WTC11 (cell line): ENCODE results near the gene RPS5. TPM values are rescaled to one million over a fixed set of nuclear protein-coding genes. Genes with fewer than 3 reads are reported as not detected.
"Not testable (repeated sequence)": the region's sequence is repeated elsewhere in the genome, so short reads cannot be mapped to it uniquely, and the experiment has no call there.

Experiments
- ATAC-seq: fragments of 200-7000 bp; cut with Tn5 transposase; 2 replicates; pipeline ENCODE4 v1.10.0; 2021; ENCODE audit warnings: mild to moderate bottlenecking, moderate library complexity
- CTCF ChIA-PET: fragments of 300-600 bp; sonication (Branson Sonifier 250); formaldehyde crosslinking; loops from one replicate; lab custom pipeline; 2021; ENCODE audit warnings: antibody characterized with exemption; lab: Charles Lee
- POLR2A ChIA-PET: fragments of 350-600 bp; sonication (Branson Sonifier 250); formaldehyde crosslinking; loops from one replicate; lab custom pipeline; 2021; ENCODE audit warnings: antibody characterized with exemption; lab: Charles Lee
- DNase-seq: peaks from one replicate; pipeline ENCODE4 v3.0.0; 2021; ENCODE audit warnings: low spot score
- H3K27ac Mint-ChIP-seq: 2 replicates; pipeline ENCODE4 v1.8.0; 2021; ENCODE audit warnings: mixed read lengths
- H3K27me3 Mint-ChIP-seq: 2 replicates; pipeline ENCODE4 v1.8.0; 2021; ENCODE audit warnings: low read depth, mild to moderate bottlenecking, moderate library complexity, mixed read lengths
- H3K36me3 Mint-ChIP-seq: 2 replicates; pipeline ENCODE4 v1.8.0; 2021; ENCODE audit warnings: mixed read lengths
- H3K4me1 Mint-ChIP-seq: 2 replicates; pipeline ENCODE4 v1.8.0; 2022; ENCODE audit warnings: mixed read lengths
- H3K4me3 Mint-ChIP-seq: 2 replicates; pipeline ENCODE4 v1.8.0; 2021; ENCODE audit warnings: mild to moderate bottlenecking, moderate library complexity, mixed read lengths
- H3K9me3 Mint-ChIP-seq: 2 replicates; pipeline ENCODE4 v1.8.0; 2021; ENCODE audit warnings: mixed read lengths
- GTF2I ChIP-seq: fragments of 250-450 bp; sonication (Bioruptor Pico); conservative IDR thresholded peaks from 2 replicates; pipeline ENCODE4 v1.4.0; 2021; ENCODE audit warnings: mild to moderate bottlenecking
- NFYB ChIP-seq: sonication (generic); formaldehyde crosslinking; conservative IDR thresholded peaks from 2 replicates; pipeline ENCODE4 v1.8.0; 2022; ENCODE audit warnings: low read depth, missing genetic modification reagents
- TP53 ChIP-seq: sonication (generic); formaldehyde crosslinking; IDR thresholded peaks from 2 replicates; pipeline ENCODE4 v1.8.1; 2023; ENCODE audit warnings: mild to moderate bottlenecking, missing genetic modification reagents
- microRNA-seq: library from miRNA; unstranded; fragments of <30 nt; microRNA quantifications from one replicate; pipeline ENCODE4 v1.2.0, GENCODE V29; 2022; ENCODE audit warnings: borderline number of aligned reads
- total RNA-seq: library from RNA; stranded (reverse); gene quantifications from 3 replicates; pipeline ENCODE4 v1.2.3, GENCODE V29; 2021
- TF ChIP-seq, protein P1 (sequence below): sonication (generic); formaldehyde crosslinking; IDR thresholded peaks from 2 replicates; pipeline ENCODE4 v1.8.1; 2023; ENCODE audit warnings: mild to moderate bottlenecking, missing genetic modification reagents, borderline replicate concordance

RPS5 gene
- total RNA-seq, 1 experiment from 2014 or later = 1,502 TPM

DNA sequence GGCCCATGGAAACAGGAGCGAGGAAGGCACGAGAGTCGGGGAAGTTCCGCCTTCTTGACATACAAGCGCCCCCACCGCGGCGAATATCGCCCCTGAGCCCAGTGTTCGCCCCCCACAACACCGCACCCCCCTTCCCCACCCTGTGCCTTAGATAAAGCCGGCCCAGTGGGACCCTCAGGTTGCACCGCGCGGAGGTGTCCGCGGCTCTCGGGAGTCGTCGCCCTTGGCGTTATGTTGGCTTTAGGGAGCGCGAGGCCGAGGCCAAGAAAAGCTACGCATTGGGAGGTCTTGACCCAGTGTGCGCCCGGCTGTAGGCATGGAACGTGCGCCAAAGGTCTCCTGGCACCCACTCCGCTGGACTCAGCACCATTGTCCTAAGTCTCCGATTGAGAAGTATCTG, 53.5 kb downstream of the RPS5 start:
- Mint-ChIP-seq H3K36me3 (peaks cover 46% of the 10 kb centered on the region), H3K4me1 (peaks cover 6% of the 10 kb centered on the region; the same call in 1 of the 2 replicates), H3K4me3 (peak overlapping the region; percentile 77), H3K9me3 (peaks cover 78% of the 10 kb centered on the region), H3K27ac (peak overlapping the region; percentile 68; the same call in 1 of the 2 replicates), H3K27me3 (peaks cover 75% of the 10 kb centered on the region)
- no peak for TF ChIP-seq TP53 (CRISPR knock-in tag)
- TF ChIP-seq, protein P1, sequence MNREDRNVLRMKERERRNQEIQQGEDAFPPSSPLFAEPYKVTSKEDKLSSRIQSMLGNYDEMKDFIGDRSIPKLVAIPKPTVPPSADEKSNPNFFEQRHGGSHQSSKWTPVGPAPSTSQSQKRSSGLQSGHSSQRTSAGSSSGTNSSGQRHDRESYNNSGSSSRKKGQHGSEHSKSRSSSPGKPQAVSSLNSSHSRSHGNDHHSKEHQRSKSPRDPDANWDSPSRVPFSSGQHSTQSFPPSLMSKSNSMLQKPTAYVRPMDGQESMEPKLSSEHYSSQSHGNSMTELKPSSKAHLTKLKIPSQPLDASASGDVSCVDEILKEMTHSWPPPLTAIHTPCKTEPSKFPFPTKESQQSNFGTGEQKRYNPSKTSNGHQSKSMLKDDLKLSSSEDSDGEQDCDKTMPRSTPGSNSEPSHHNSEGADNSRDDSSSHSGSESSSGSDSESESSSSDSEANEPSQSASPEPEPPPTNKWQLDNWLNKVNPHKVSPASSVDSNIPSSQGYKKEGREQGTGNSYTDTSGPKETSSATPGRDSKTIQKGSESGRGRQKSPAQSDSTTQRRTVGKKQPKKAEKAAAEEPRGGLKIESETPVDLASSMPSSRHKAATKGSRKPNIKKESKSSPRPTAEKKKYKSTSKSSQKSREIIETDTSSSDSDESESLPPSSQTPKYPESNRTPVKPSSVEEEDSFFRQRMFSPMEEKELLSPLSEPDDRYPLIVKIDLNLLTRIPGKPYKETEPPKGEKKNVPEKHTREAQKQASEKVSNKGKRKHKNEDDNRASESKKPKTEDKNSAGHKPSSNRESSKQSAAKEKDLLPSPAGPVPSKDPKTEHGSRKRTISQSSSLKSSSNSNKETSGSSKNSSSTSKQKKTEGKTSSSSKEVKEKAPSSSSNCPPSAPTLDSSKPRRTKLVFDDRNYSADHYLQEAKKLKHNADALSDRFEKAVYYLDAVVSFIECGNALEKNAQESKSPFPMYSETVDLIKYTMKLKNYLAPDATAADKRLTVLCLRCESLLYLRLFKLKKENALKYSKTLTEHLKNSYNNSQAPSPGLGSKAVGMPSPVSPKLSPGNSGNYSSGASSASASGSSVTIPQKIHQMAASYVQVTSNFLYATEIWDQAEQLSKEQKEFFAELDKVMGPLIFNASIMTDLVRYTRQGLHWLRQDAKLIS (CRISPR knock-in tag) = no peak
- TF ChIP-seq GTF2I = no peak
- ATAC-seq (no peak), DNase-seq (no peak)
- ChIA-PET POLR2A (interaction anchor here (0.5 kb wide), 1 partner anchor 43 kb away, joined by 3 read pairs; no protein-coding TSS in a partner anchor), CTCF (interaction anchor here (1.0 kb wide), 2 partner anchors 11 to 79 kb away, joined by 4 read pairs; partner anchors contain the start of genes ZBTB45 and ZNF324B)

DNA sequence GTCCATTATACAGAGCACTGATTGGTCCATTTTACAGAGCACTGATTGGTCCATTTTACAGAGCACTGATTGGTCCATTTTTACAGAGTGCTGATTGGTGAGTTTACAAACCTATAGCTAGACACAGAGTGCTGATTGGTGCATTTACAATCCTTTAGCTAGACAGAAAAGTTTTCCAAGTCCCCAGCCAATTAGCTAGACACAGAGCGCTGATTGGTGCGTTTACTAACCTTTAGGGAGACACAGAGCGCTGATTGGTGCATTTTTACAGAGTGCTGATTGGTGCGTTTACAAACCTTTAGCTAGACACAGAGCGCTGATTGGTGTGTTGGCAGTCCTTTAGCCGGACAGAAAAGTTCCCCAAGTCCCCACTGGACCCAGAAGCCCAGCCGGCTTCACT, 55.9 kb downstream of the RPS5 start:
- H3K4me3 Mint-ChIP-seq, H3K4me1 Mint-ChIP-seq, ATAC-seq, H3K27ac Mint-ChIP-seq, POLR2A ChIA-PET, CTCF ChIA-PET, DNase-seq: not testable (repeated sequence)
- Mint-ChIP-seq H3K36me3 (peaks cover 26% of the 10 kb centered on the region), H3K9me3 (peaks cover 70% of the 10 kb centered on the region), H3K27me3 (peaks cover 88% of the 10 kb centered on the region)
- TF ChIP-seq NFYB = peak; percentile 41; the same call in 1 of the 2 replicates

Small RNA genes lying within 50 kb of the gene (microRNA-seq; reads per million reads assigned to microRNA genes)
- gene MIR4754 = 1.0 reads per million

Other genes starting within 250 kb of the RPS5 start
- gene ZNF329, start 236.5 kb upstream of the RPS5 start, total RNA-seq = 16.3 to 18.3 TPM (median 16.5 TPM) in 3 replicates
- gene ZNF274, start 204.2 kb upstream of the RPS5 start, total RNA-seq = 25.4 to 28.8 TPM (median 27.5 TPM) in 3 replicates
- 52.8 to 63.8 TPM (median 59.2 TPM) in 3 replicates for gene ZNF544, start 158.4 kb upstream of the RPS5 start, total RNA-seq
- gene ZNF8, start 108.3 kb upstream of the RPS5 start, total RNA-seq = 18.8 to 19.1 TPM (median 18.9 TPM) in 3 replicates
- 23.1 to 26.0 TPM (median 24.0 TPM) in 3 replicates for gene ERVK3-1, start 81.9 kb upstream of the RPS5 start, total RNA-seq
- gene ZSCAN22, start 60.3 kb upstream of the RPS5 start, total RNA-seq = 3.2 TPM in 3 replicates
- 22.6 to 24.3 TPM (median 23.4 TPM) in 3 replicates for gene A1BG, start 33.8 kb upstream of the RPS5 start, total RNA-seq
- gene ZNF497, start 24.5 kb upstream of the RPS5 start, total RNA-seq = 1.7 to 2.1 TPM (median 2.0 TPM) in 3 replicates
- gene ZNF837, start 6.2 kb upstream of the RPS5 start, total RNA-seq = 3.4 to 4.9 TPM (median 4.6 TPM) in 3 replicates
- 1.1 to 1.8 TPM (median 1.5 TPM) in 3 replicates for gene RNF225, start 8.4 kb downstream of the RPS5 start, total RNA-seq
- gene ZNF584, start 21.4 kb downstream of the RPS5 start, total RNA-seq = 6.6 to 6.8 TPM (median 6.8 TPM) in 3 replicates
- gene ZNF132, start 52.9 kb downstream of the RPS5 start, total RNA-seq = 2.3 to 2.7 TPM (median 2.6 TPM) in 3 replicates
- 3.3 to 4.0 TPM (median 3.4 TPM) in 3 replicates for gene ZNF324B, start 64.4 kb downstream of the RPS5 start, total RNA-seq
- 5.1 to 5.9 TPM (median 5.7 TPM) in 3 replicates for gene ZNF324, start 79.8 kb downstream of the RPS5 start, total RNA-seq
- gene ZNF446, start 89.1 kb downstream of the RPS5 start, total RNA-seq = 5.0 to 6.5 TPM (median 6.0 TPM) in 3 replicates
- gene SLC27A5, start 124.7 kb downstream of the RPS5 start, total RNA-seq = 18.8 to 22.0 TPM (median 21.9 TPM) in 3 replicates
- 17.0 to 19.7 TPM (median 18.0 TPM) in 3 replicates for gene ZBTB45, start 132.5 kb downstream of the RPS5 start, total RNA-seq
- 1,095 to 1,221 TPM (median 1,108 TPM) in 3 replicates for gene TRIM28, start 156.8 kb downstream of the RPS5 start, total RNA-seq
- gene CHMP2A, start 167.8 kb downstream of the RPS5 start, total RNA-seq = 109 to 126 TPM (median 119 TPM) in 3 replicates
- 93.7 to 105 TPM (median 97.1 TPM) in 3 replicates for gene UBE2M, start 171.3 kb downstream of the RPS5 start, total RNA-seq
- gene MZF1, start 186.1 kb downstream of the RPS5 start, total RNA-seq = 22.2 to 26.2 TPM (median 23.9 TPM) in 3 replicates